ENCODE data around the gene TOLLIP.

TOLLIP gene

GRCh38 chr11:1288426-1289151 is 20.8 kb downstream of the TOLLIP start:
- no peak for ATAC-seq
- TF ChIP-seq CSDC2 (CRISPR knock-in tag; IDR thresholded peaks at IDR 0.05) (no peak), CREB5 (CRISPR knock-in tag; IDR thresholded peaks at IDR 0.05; ENCODE audit: low read depth) (no peak), ZC3H10 (CRISPR knock-in tag; IDR thresholded peaks at IDR 0.05) (no peak), OSR1 (CRISPR knock-in tag; IDR thresholded peaks at IDR 0.05) (no peak)

- ATAC-seq = no peak
- TF ChIP-seq SNAI2 (CRISPR knock-in tag; IDR thresholded peaks at IDR 0.05) (no peak), ZFP3 (CRISPR knock-in tag; IDR thresholded peaks at IDR 0.05) (no peak), ISL1 (CRISPR knock-in tag; IDR thresholded peaks at IDR 0.05) (no peak), ESRRG (CRISPR knock-in tag; IDR thresholded peaks at IDR 0.05) (no peak), RARB (CRISPR knock-in tag; IDR thresholded peaks at IDR 0.05) (no peak), POU6F1 (CRISPR knock-in tag; IDR thresholded peaks at IDR 0.05; ENCODE audit: borderline replicate concordance, low read depth) (no peak), PPARA (CRISPR knock-in tag; IDR thresholded peaks at IDR 0.05; ENCODE audit: borderline replicate concordance) (no peak), ZNF565 (CRISPR knock-in tag; conservative IDR thresholded peaks at IDR 0.05; ENCODE audit: low read depth) (no peak), OSR1 (CRISPR knock-in tag; IDR thresholded peaks at IDR 0.05) (no peak), CSRNP3 (CRISPR knock-in tag; IDR thresholded peaks at IDR 0.05) (no peak), BACH2 (CRISPR knock-in tag; IDR thresholded peaks at IDR 0.05; ENCODE audit: borderline replicate concordance) (no peak), CREB5 (CRISPR knock-in tag; IDR thresholded peaks at IDR 0.05; ENCODE audit: low read depth) (no peak), ZFP30 (CRISPR knock-in tag; IDR thresholded peaks at IDR 0.05) (no peak), PATZ1 (CRISPR knock-in tag; IDR thresholded peaks at IDR 0.05; ENCODE audit: borderline replicate concordance) (no peak), ZC3H10 (CRISPR knock-in tag; IDR thresholded peaks at IDR 0.05) (no peak), GLIS3 (CRISPR knock-in tag; IDR thresholded peaks at IDR 0.05) (no peak), TOX (CRISPR knock-in tag; IDR thresholded peaks at IDR 0.05; ENCODE audit: borderline replicate concordance) (no peak), TSHZ2 (CRISPR knock-in tag; IDR thresholded peaks at IDR 0.05) (no peak), ZNF8 (CRISPR knock-in tag; IDR thresholded peaks at IDR 0.05) (no peak)
Observed at GRCh38 chr11:1287928-1288327, 21.5 kb downstream of the TOLLIP start.
